Measurements from ENCODE around the gene FOXP2. TPM values are rescaled to one million over a fixed set of nuclear protein-coding genes. Genes with fewer than 3 reads are reported as not detected.
"Not testable (repeated sequence)": the region's sequence is repeated elsewhere in the genome, so short reads cannot be mapped to it uniquely, and the experiment has no call there.

Gene FOXP2
- total RNA-seq, 2 donors from 2014 or later = 2.4 to 5.5 TPM

GRCh38 chr7:114481999-114482398, 67.4 kb downstream of the FOXP2 start:
- DNase-seq (no peak), ATAC-seq (no peak)
- intact Hi-C loops (cut with DNase I) = no loop called here

GRCh38 chr7:114484226-114484625, 69.6 kb downstream of the FOXP2 start:
- ATAC-seq (no peak), DNase-seq (no peak)
- intact Hi-C loops (cut with DNase I) = no loop called here

GRCh38 chr7:114487174-114487573, 72.6 kb downstream of the FOXP2 start:
- DNase-seq (no peak), ATAC-seq (no peak)
- intact Hi-C loops (cut with DNase I) = no loop called here

GRCh38 chr7:114488696-114489095, 74.1 kb downstream of the FOXP2 start:
- no peak for ATAC-seq
- DNase-seq = no peak
- intact Hi-C loops (cut with DNase I) = no loop called here

GRCh38 chr7:114497491-114497890, 82.9 kb downstream of the FOXP2 start:
- ATAC-seq; DNase-seq; intact Hi-C loops (cut with DNase I): not testable (repeated sequence)

GRCh38 chr7:114502454-114503254, 88.0 kb downstream of the FOXP2 start:
- ATAC-seq (no peak), DNase-seq (no peak)
- intact Hi-C loops (cut with DNase I) = no loop called here

- no peak for DNase-seq
- ATAC-seq = no peak
- intact Hi-C loops (cut with DNase I) = no loop called here
Measured at GRCh38 chr7:114504586-114504985, 90.0 kb downstream of the FOXP2 start.

- intact Hi-C loops (cut with DNase I) = no loop called here
- ATAC-seq (no peak), DNase-seq (no peak)
Measured at GRCh38 chr7:114507381-114507780, 92.8 kb downstream of the FOXP2 start.

GRCh38 chr7:114508086-114508485, 93.5 kb downstream of the FOXP2 start:
- ATAC-seq (peak in 1 of 2 donors; percentile 60), DNase-seq (no peak)
- intact Hi-C loops (cut with DNase I) = no loop called here

- ATAC-seq; DNase-seq; intact Hi-C loops (cut with DNase I): not testable (repeated sequence)
Measured at GRCh38 chr7:114510824-114511223, 96.2 kb downstream of the FOXP2 start.

GRCh38 chr7:114519240-114519639, 104.6 kb downstream of the FOXP2 start:
- intact Hi-C loops (cut with DNase I) = no loop called here
- peak; percentile 15 to 48 for ATAC-seq
- no peak for DNase-seq

- intact Hi-C loops (cut with DNase I) = no loop called here
- no peak for DNase-seq
- ATAC-seq = no peak
Measured at GRCh38 chr7:114522081-114522480, 107.5 kb downstream of the FOXP2 start.

- intact Hi-C loops (cut with DNase I) = no loop called here
- DNase-seq (no peak), ATAC-seq (peak in 1 of 2 donors; percentile 87)
Measured at GRCh38 chr7:114527589-114527988, 113.0 kb downstream of the FOXP2 start.

GRCh38 chr7:114530057-114530611, 115.5 kb downstream of the FOXP2 start:
- ATAC-seq (no peak), DNase-seq (no peak)
- intact Hi-C loops (cut with DNase I) = no loop called here

- DNase-seq = no peak
- no peak for ATAC-seq
- intact Hi-C loops (cut with DNase I) = no loop called here
Measured at GRCh38 chr7:114531326-114531725, 116.7 kb downstream of the FOXP2 start.

- ATAC-seq = no peak
- no peak for DNase-seq
- intact Hi-C loops (cut with DNase I) = no loop called here
Measured at GRCh38 chr7:114533131-114533530, 118.5 kb downstream of the FOXP2 start.

GRCh38 chr7:114534953-114535352, 120.3 kb downstream of the FOXP2 start:
- ATAC-seq = no peak
- intact Hi-C loops (cut with DNase I) = no loop called here
- DNase-seq = no peak

- DNase-seq = no peak
- ATAC-seq = no peak
- intact Hi-C loops (cut with DNase I) = no loop called here
Measured at GRCh38 chr7:114539575-114539974, 125.0 kb downstream of the FOXP2 start.

GRCh38 chr7:114540291-114540690, 125.7 kb downstream of the FOXP2 start:
- ATAC-seq (no peak), DNase-seq (no peak)
- intact Hi-C loops (cut with DNase I) = no loop called here

- ATAC-seq; intact Hi-C loops (cut with DNase I); DNase-seq: not testable (repeated sequence)
Measured at GRCh38 chr7:114547346-114547745, 132.7 kb downstream of the FOXP2 start.
